NK-92 (cell line): ENCODE data around the gene UPB1.
"Not testable (repeated sequence)": the region's sequence is repeated elsewhere in the genome, so short reads cannot be mapped to it uniquely, and the experiment has no call there.

Source experiments
- DNase-seq: peaks from one replicate; lab custom pipeline; 2025; ENCODE audit not compliant: unreplicated experiment; lab: John Stamatoyannopoulos, UW

The UPB1 gene

DNA sequence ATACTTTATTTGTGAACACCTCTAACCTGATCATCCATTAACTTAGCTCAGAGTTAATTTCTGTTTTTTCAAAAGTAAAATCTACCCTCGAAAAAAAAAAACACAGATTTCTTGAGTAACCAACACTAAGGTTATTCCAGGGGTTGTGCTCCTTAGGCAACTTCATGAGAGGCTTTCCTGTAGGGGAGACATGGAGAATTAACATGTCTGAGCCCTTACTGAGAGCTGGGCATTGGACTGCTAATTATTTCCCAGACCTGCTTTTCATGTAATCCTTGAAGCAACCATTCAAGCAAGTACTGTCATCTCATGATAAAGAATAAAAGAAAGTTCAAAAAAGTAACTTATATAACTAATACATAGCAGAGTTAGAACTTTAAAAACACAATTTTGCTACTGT is 13.5 kb upstream of the UPB1 start:
- DNase-seq, result no peak

DNA sequence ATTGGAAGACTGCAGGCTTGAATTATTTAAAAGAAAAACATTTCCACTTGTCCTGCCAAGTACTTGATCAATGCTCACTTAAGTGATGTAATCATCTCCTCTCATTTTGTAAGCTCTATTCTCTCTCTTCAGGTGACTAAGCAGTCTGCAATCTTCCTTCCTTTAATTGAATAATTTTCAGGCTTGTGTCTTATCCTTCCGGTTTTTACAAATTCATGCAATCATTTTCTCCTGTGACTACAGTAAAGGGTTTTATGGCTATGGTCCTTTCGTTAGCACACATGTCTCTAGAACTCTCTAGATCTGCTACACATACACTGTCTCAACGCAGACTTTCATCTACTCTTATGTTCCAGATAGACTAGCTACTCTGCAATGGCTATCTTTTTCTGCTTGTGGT is 12.6 kb upstream of the UPB1 start:
- DNase-seq, result no peak

DNA sequence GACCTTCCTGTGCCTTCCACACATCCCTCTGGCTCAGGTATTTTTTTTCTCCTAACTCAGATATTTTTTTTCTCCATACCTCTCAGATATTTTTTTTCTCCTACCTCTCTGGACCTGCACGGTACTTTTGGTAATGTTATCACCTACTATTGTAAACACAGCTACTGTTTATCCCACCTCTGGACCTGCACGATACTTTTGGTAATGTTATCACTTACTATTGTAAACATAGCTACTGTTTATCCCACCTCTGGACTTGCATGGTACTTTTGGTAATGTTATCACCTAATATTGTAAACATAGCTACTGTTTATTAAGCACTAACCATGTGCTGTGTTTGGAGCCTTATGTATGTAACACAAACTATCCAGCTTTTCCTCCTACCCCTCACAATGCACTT is 12.1 kb upstream of the UPB1 start:
- no peak for DNase-seq

DNA sequence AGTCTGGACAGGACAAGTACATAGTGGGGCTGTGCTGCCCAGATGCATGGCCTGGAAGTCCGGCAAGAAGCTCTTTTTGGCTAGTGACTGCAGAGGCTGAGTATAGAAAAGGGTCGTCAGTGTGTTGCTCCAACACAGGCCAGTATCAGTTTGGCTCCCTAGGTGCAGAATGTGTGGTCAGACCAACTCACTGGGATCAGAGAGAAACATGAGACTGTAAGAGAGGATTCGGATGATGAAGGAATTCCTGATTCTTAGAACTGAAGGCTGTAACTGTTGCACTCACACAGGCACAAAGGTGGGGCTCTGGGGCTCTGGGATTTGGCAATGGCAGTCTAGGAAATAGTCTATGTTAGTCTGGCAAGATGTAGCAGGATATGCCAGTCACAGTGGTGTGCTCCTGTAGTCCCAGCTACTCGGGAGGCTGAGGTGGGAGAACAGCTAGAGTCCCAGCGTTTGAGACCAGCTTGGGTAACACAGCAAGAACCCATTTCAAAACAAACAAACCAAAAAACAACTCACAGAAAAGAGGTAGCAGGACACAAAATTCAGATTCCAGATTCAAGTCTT is 11.1 kb upstream of the UPB1 start:
- no peak for DNase-seq

- DNase-seq, result no peak
Observed at GRCh38 chr22:24485170-24485569, 10.0 kb upstream of the UPB1 start.

DNA sequence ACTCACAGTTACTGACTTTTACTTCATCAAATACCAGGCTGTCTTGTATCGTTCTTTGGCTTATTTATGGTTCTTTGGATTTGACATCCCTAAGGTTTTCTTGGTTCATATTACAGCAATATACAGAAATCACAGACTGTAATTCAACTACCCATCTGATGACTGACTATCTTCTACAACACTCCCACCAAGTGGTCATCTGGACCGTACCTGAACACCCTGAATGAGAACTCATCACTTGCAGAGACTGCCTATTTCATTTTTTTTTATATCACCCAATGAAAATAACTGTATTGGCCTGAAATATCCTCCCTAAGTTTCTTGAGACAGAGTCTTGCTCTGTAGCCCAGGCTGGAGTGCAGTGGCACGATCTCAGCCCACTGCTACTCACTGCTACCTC is 9.5 kb upstream of the UPB1 start:
- no peak for DNase-seq

DNA sequence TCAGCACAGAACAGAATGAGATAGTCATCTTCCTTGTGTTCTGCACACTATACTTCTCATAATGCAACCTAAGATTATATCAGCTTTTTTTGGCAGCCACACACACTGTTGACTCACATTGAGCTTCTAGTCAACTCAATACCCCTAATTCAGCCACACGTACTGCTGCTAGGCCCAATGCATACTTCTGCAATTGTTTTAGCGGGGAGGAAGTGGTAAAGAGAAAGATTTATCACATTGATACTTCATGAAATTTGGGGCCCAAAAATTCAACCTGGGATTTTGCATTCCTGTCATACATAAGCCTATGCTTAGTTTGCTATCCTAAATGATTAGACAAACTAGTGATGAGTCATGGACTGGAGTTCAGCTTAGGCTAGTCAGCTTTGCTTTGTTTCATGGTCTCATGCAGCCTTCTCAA is 8.6 kb upstream of the UPB1 start:
- DNase-seq, result no peak

DNA sequence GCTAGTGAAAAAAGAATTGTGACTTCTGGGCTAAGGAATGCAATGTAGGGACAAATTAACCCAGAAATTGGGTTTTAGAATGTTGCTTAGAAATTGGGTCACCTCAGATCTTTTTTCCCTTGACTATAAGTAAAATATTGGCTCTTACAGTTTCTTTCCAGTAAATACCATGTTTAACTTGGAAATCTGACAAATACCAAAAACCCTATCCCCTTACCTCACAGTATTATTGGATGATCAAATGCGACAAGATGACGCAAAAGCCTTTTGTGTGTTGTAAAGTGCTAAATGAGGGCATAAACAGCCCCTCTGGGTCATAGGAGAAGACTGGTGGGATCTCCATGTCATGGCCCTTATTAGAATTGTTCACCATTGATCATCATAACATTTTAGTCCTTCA is 6.1 kb upstream of the UPB1 start:
- no peak for DNase-seq

DNA sequence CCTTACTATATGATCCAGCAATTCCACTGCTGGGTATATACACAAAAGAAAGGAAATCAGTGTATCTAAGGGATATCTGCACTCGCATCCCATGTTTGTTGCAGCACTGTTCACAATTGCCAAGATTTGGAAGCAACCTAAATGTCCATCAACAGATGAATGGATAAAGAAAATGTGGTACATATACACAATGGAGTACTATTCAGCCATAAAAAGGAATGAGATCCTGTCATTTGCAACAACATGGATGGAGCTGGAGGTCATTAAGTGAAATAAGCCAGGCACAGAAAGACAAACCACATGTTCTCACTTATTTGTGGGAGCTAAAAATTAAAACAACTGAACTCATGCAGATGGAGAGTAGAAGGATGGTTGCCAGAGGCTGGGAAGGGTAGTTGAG is 5.7 kb upstream of the UPB1 start:
- not testable (repeated sequence) for DNase-seq

DNA sequence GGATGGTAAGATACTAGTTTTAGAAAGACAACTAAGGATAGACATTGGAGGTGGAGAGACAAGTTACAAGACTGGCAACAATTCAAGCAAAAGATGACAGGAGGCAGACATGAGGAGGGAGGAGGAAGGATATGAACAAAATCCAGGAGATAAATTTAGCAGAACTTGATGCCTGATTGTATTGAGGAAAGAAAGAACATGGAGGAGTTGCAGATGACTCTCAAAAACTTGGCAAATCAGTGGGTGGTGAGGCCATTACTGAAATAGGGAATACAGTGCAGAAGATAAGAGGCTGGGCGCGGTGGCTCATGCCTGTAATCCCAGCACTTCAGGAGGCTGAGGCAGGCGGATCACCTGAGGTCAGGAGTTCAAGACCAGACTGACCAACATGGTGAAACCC is 2.7 kb upstream of the UPB1 start:
- no peak for DNase-seq

- no peak for DNase-seq
Observed at GRCh38 chr22:24494167-24494527, 985 bp upstream of the UPB1 start.

DNA sequence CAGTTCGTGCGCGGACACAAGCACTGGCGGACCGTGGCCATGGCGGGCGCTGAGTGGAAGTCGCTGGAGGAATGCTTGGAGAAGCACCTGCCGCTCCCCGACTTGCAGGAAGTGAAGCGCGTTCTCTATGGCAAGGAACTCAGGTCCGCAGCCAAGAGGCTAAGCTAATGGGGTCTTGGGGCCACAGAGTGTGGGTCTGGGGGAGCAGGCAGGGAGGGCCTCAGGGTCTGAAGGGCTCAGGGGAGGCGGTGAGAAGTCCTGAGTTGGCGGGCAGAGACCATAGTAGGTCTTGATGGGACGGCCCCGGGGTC is 188 bp downstream of the UPB1 start:
- no peak for DNase-seq

- DNase-seq, result no peak
Observed at GRCh38 chr22:24496234-24496633, 1.1 kb downstream of the UPB1 start.

DNA sequence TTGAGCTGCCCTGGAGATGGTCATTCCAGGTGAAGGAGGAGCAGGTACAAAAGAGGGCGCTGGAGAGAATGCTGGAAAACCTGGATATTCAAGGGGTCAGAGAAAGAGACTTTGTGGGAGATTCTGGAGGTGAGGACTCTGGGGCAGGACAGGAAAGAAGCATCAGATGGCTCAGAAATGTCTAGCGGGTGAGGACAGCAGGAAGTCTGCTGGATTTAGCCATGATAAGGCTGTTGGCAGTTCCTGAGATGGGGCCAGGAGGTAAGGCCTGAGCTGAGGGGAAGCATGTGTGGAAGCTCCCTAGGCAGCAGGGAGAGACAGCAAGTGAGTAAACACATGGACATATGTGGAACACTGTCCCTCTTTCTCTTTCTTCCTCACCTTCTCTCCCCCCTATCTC is 1.5 kb downstream of the UPB1 start:
- no peak for DNase-seq

DNA sequence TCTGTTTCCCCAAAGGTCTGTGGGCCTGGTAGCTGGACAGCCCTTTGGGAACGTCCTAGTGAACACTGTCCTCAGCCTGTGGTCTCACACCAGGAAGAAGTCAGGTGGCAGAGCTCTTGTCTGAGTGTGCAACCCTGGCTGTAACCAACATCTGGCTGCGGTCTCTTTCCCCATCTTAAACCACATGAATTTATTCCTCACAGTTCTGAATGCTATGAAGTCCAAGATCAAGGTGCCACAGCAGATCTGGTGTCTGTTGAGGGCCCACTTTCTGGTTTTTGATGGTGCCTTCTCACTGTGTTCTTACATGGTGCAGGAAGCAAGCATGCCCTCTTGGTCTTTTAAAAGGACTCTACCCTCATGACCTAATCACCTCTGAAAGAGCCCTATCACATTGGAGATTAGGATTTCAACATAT is 2.7 kb downstream of the UPB1 start:
- no peak for DNase-seq

GRCh38 chr22:24498824-24499223 is 3.7 kb downstream of the UPB1 start:
- DNase-seq, result no peak

DNA sequence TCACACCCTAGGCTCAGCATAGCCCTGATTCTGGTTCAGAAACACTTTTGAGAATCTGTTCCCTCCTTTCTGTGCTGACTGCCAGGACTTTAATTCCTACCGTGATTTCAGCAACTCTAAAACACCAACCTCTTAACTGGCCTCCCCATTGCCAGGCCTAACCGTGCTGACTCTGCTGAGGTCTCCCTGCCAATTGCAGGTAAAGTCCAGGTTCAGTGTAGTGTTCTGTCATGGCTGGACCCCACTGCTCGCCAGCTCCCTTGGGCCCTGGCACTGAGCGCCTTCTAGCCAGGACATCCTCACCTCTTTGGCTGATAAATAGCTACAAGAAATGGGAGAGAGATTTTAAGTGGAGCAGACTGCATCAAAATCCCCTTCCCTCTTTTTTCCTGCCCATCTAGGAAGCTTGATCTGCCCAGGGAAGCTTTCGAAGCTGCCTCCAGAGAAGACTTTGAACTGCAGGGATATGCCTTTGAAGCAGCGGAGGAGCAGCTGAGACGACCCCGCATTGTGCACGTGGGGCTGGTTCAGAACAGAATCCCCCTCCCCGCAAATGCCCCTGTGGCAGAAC is 4.7 kb downstream of the UPB1 start:
- DNase-seq, result no peak

- no peak for DNase-seq
Observed at GRCh38 chr22:24500277-24500820, 5.2 kb downstream of the UPB1 start.

DNA sequence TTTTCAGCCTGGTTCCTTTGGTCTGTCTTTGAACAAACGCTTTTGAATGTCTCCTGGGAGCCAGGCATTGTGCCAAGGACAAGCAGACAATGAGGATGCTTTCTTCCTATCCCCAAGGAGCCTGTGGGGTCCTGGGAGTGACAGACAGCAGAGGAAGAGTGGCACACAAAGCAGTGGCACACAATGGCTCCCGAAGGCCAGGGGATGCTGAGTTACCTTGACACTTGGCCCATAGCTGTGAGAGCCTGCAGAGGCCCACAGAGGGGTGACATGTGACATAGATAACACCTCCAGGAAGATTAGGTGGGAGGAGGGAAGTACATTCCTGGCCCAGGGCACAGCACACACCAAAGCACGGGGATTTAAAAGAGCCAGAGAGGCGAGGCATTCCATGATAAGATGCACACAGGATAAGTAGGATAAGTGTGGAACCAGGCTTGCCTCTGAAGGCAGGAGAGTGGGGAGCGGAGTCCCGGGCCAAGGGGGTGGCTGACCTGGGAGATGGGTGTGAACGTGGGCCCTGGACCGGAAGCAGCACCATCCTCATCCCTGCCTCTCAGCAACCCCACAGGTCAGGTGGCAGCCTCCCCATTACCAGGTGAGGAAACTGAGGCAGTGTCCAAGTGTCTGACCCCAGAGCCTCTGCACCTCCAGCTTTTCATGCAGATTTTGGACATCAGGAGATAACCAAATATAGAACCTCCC is 6.3 kb downstream of the UPB1 start:
- no peak for DNase-seq

GRCh38 chr22:24502034-24502433 is 6.9 kb downstream of the UPB1 start:
- DNase-seq, result no peak

DNA sequence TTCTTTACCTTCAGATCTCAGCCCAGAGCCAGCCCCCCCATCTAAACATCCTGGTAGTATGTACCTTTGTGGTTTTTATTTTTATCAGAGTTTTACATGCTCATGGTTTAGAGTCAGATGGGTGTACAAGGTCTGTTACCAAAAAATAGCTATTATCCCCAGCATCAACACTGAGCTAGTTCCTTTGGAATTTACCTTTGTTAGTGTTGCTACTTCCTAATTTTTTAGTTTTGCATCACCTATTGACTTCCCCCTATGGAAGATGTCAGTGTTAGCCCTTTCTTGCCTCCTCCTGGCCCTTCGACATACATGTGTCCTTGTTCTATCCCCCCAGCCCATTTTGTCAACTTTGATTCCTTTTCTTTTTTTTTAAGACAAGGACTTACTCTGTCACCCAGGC is 7.4 kb downstream of the UPB1 start:
- DNase-seq, result no peak

DNA sequence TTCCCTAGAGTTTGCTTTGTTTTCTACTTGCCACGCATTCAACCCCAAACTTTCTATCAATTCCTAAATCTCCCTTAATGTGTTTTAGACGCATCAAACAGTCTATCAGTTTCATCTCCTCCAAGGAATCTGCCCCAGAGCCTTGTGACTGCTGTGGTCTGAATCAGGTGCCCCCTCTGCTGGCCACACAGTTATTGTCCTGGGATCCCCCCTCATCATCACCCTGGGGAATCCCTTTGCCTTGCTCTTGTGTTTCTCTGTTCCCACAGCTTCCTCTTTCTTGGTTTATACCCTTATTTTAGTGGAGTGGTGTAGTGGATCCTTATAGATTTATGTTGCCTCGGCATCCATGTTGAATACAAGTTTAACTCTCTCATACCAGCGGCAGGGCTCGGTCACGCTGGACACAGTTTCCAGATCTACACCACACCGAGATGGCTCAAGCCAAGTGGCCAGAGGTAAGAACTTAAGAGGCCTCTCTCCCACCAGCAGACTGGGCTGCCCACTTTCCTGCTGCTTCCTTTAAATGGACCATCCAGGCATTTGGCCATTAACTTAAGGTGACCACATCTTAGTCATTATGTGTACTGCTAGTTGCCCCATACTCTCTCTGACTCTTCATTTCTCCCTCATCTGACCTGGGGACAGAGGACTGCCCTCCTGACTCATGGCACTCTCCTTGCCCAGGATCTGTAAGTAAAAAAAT is 8.2 kb downstream of the UPB1 start:
- DNase-seq, result no peak
